Type B pancreatic cell (in vitro differentiated cells): ENCODE measurements around the gene GMPPA. TPM values are rescaled to one million over a fixed set of nuclear protein-coding genes. Genes with fewer than 3 reads are reported as not detected.

Source experiments
- DNase-seq: peaks from one replicate; pipeline ENCODE4 v3.0.0; 2021; ENCODE audit warnings: mixed read lengths; ENCODE audit not compliant: unreplicated experiment; ENCODE audit errors: extremely low spot score
- H3K27ac Mint-ChIP-seq: 2 replicates; pipeline ENCODE4 v1.8.0; 2021; ENCODE audit warnings: mild to moderate bottlenecking, mixed read lengths
- H3K27me3 Mint-ChIP-seq: 2 replicates; pipeline ENCODE4 v1.8.0; 2021; ENCODE audit warnings: mixed read lengths
- H3K36me3 Mint-ChIP-seq: 2 replicates; pipeline ENCODE4 v1.8.0; 2021; ENCODE audit warnings: mixed read lengths
- H3K4me1 Mint-ChIP-seq: one replicate; pipeline ENCODE4 v1.8.0; 2021; ENCODE audit warnings: mixed read lengths; ENCODE audit not compliant: unreplicated experiment
- H3K4me3 Mint-ChIP-seq: 2 replicates; pipeline ENCODE4 v1.8.0; 2021; ENCODE audit warnings: mild to moderate bottlenecking, mixed read lengths
- H3K9me3 Mint-ChIP-seq: 2 replicates; pipeline ENCODE4 v1.8.0; 2021; ENCODE audit warnings: mixed read lengths
- CTCF ChIP-seq: fragments of 200-600 bp; sonication (generic); conservative IDR thresholded peaks from 2 replicates; pipeline ENCODE4 v1.5.0; 2021; ENCODE audit warnings: antibody characterized with exemption, mild to moderate bottlenecking
- total RNA-seq: library from RNA; stranded (reverse); gene quantifications from 2 replicates; pipeline ENCODE4 v1.2.1, GENCODE V29; 2021; ENCODE audit warnings: low replicate concordance

GMPPA gene
- total RNA-seq, 1 donor from 2014 or later, result 34.4 TPM

GRCh38 chr2:219478916-219479315, 19.8 kb upstream of the GMPPA start:
- Mint-ChIP-seq H3K4me3 (no peak overlapping the region), H3K4me1 (peaks cover 19% of the 10 kb centered on the region), H3K9me3 (no peaks in the 10 kb centered on the region), H3K36me3 (no peaks in the 10 kb centered on the region), H3K27me3 (peaks cover 31% of the 10 kb centered on the region), H3K27ac (no peak overlapping the region)
- TF ChIP-seq CTCF, result no peak
- no peak for DNase-seq

GRCh38 chr2:219480004-219480403, 18.7 kb upstream of the GMPPA start:
- H3K4me3 Mint-ChIP-seq, result no peak overlapping the region
- peaks cover 36% of the 10 kb centered on the region for H3K27me3 Mint-ChIP-seq
- H3K36me3 Mint-ChIP-seq, result no peaks in the 10 kb centered on the region
- H3K27ac Mint-ChIP-seq, result no peak overlapping the region
- no peak for DNase-seq
- TF ChIP-seq CTCF, result no peak
- H3K9me3 Mint-ChIP-seq, result no peaks in the 10 kb centered on the region
- peaks cover 19% of the 10 kb centered on the region for H3K4me1 Mint-ChIP-seq

- no peak overlapping the region for H3K4me3 Mint-ChIP-seq
- TF ChIP-seq CTCF, result no peak
- DNase-seq, result no peak
- no peak overlapping the region for H3K27ac Mint-ChIP-seq
- no peaks in the 10 kb centered on the region for H3K9me3 Mint-ChIP-seq
- peaks cover 25% of the 10 kb centered on the region for H3K4me1 Mint-ChIP-seq
- no peaks in the 10 kb centered on the region for H3K36me3 Mint-ChIP-seq
- H3K27me3 Mint-ChIP-seq, result peaks cover 60% of the 10 kb centered on the region
Observed at GRCh38 chr2:219482674-219483405, 15.9 kb upstream of the GMPPA start.

- DNase-seq, result no peak
- H3K27me3 Mint-ChIP-seq, result peaks cover 61% of the 10 kb centered on the region
- no peak overlapping the region for H3K27ac Mint-ChIP-seq
- peak overlapping the region; percentile 41 for H3K4me3 Mint-ChIP-seq
- no peak for TF ChIP-seq CTCF
- peaks cover 25% of the 10 kb centered on the region for H3K4me1 Mint-ChIP-seq
- no peaks in the 10 kb centered on the region for H3K36me3 Mint-ChIP-seq
- H3K9me3 Mint-ChIP-seq, result no peaks in the 10 kb centered on the region
Observed at GRCh38 chr2:219483451-219484342, 15.0 kb upstream of the GMPPA start.

- H3K27me3 Mint-ChIP-seq, result peaks cover 59% of the 10 kb centered on the region
- H3K4me1 Mint-ChIP-seq, result peaks cover 23% of the 10 kb centered on the region
- H3K4me3 Mint-ChIP-seq, result peak overlapping the region; percentile 65
- DNase-seq, result no peak
- H3K36me3 Mint-ChIP-seq, result no peaks in the 10 kb centered on the region
- no peak for TF ChIP-seq CTCF
- no peaks in the 10 kb centered on the region for H3K9me3 Mint-ChIP-seq
- H3K27ac Mint-ChIP-seq, result no peak overlapping the region
Observed at GRCh38 chr2:219484343-219485200, 14.1 kb upstream of the GMPPA start.
